C4-2B (cell line): ENCODE data around the gene NOP14.

Experiments
- CTCF ChIP-seq: fragments of 450-650 bp; conservative IDR thresholded peaks from 2 replicates; pipeline ENCODE4 v1.5.1; 2017; ENCODE audit warnings: mild to moderate bottlenecking
- ZFX ChIP-seq: fragments of 450-650 bp; IDR thresholded peaks from 2 replicates; pipeline ENCODE4 v1.6.1; 2017

- TF ChIP-seq CTCF (no peak), ZFX (no peak)
Measured at GRCh38 chr4:2909583-2909982, 53.6 kb downstream of the NOP14 start.
